ENCODE results near the gene AMDHD2.
A peak's percentile ranks its signal among the peaks of the same experiment; 100 is the strongest.

The AMDHD2 gene

DNA sequence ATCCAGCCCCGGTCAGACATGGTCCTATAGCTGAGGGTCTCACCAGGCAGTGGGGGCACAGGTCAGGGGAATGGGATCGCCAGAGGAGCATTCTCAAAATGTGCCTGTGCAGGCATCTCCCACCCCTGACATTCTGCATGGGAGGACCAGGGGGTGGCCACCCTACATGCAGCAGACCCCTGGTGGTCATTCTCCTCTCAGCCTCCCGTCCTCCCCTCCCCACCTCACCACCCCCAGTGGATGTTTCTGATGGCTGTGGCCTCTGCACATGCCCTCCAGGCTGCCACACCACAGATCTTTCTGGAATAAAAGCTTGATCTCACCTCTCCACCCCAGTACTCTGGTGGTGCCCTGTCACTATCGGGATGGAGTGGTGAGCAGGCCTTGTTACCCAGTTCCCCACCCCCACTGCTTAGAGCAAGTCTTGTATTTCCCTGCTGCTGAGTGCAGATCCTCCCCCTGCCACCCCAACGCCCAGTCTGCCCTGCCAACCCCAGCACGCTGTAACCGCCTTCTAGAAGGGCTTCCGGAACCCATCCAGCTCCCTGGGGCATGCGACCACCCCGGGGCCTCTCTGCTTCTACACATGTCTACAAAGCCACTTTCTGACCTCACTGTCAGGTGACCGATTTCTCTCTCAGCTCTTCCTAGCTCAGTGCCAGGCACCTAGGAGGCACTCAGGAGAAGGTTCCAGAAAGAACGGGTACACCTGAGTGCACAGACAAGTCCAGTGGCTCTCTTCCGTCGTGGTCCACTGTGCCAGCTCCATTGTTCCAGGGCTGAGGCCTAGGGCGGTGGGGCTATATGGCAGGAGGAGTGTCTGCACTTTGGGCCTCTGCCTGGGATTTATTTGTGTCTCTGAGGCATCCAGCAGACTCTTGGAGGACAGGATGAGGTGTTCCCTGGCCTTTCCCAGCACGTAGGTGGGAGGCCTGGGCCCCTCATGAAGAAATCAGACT, 36.0 kb upstream of the AMDHD2 start:
- no peak for DNase-seq

DNA sequence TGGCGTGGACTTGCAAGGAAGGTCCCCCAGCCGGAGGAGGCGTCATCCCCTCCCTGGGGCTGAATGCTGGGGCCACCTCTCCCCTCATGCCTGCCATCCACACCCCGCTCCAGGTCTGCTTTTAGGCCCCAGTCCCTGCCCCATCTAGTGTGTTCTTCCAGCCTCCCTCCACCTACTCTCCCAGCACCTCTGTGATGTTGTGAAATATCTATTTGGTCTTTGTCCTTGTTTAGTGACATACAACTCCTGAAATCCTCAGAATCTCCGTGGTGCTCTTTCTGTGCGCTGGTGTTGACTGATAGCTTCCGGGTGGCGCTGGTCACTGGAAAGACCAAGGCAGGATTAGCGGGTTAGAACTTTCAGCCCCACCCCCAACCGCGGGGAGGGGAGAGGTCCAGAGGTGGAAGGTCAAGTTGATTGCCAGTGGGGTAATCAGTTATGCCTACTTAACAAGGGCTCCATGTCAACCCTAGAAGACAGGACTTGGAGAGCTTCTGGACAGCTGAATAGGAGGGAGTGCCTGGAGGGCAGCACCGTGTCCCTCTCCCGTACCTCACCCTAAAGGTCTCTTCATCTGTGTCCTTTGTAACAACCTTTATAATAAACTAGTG, 35.2 kb upstream of the AMDHD2 start:
- DNase-seq, result no peak

DNA sequence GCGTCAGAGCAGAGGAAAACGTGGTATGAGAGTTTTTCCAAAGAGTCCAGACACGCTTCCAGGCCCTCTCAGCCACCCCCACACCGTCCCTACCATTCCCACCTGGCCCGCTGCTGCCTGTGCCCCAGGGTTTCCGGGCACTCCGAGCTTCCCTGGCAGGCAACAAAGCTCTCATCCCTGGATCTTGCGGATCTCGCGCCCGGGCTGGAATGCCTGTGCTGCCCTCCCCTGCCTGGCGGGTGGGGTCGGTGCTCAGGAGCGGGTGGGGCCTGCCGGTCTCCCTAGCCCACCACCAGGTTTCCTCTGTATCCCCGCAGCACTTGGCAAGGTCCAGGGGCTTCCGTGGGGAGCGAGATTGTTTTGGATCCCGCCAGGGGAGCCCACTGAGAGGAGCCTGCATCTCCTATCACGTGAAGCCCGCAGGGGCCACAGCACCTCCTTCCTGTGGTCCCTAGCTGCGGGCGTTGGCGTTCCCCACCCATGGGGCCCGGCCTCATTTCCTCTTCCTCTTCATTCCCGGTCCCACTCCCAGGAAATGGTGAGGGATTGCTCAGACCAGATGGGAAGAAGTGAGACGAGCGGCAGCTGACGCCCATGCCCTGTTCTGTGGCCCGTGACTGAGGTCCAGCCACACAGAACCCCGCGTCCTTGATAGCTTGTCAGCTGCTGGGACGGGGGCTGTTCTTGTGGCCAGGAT, 34.2 kb upstream of the AMDHD2 start:
- no peak for DNase-seq

DNA sequence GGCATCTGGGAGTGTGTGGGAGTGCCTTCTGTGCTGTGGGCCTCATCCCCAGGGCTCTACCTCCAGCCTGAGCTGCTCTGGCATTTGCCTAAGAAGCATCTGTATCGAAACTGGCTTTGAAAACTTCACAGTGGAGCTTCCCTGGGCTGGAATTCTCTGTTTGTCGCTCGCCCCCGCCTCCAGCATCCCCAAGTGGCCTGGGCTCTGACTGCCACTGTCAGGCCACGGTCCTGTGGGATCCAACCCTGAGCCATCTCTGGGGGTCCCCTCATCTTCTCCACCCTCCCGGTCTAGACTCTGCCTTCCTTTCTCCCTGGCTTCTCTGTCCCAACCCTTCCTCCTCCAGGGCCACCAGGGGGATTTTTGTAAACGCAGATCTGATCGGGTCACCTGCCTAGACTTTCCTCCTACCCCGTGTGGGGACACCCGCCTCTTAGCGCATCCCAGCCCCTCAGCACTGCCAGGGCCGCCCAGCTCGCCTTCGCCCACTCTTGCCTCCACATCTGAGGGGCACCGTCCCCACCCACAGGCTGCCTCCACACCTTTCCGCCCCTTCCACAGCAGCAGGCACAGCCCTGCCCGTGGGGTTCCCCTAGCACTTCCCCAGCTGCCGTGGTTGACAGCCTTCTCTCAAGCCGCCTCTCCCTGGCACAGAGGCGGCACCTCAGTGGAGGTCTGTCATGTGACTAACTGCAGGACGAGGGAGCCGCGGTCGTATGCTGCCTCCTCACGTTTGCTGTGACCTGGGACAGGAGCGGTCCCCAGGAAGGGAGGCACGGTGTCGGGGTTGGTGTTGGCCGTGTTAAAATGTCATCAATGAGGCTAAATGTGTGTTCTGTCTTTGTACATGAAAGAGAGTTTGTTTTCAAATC, 33.3 kb upstream of the AMDHD2 start:
- DNase-seq, result peak; percentile 70

DNA sequence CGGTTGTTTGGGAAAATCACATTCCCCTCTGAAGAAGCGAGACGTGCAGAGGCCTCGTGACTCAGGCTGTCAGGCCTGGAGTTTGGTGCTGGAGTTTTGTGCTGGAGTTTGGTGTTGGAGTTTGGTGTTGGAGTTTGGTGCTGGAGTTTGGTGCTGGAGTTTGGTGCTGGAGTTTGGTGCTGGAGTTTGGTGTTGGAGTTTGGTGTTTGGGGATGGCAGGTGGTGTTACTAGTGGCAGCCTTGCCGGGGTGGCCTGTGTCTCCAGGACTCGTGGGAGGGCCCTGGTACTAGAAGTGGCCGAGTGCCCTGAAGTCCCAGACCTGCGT, 32.7 kb upstream of the AMDHD2 start:
- no peak for DNase-seq

DNA sequence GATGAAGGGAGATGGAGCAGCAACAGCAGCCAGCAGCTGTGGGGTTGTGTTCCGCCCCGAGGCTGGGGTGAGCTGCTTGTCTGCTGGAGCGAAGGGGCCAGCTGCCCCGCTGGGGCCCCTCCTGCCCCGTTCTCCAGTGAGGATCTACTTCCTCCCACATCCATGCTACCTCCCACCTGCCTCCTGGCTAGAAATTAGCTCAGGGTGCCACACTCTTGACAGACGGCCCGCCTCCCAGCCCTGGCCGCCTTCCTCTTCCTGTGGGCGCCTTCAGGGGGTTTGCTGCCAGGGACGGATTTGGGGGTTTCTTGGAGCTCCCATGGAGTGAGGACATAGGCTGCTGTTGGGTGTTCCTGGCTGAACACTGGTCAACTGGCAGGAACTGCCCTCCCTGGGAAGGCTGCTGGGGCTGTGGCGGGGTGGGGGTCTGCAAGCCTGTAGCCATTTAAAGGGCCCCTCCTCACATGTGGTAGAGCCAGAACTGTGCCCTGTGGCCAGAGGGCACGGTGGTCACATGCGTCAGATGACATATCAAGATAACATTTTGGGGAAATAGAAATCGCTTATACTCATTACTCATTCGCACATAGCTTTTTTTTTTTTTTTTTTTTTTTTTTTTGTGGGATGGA, 32.2 kb upstream of the AMDHD2 start:
- DNase-seq, result no peak

DNA sequence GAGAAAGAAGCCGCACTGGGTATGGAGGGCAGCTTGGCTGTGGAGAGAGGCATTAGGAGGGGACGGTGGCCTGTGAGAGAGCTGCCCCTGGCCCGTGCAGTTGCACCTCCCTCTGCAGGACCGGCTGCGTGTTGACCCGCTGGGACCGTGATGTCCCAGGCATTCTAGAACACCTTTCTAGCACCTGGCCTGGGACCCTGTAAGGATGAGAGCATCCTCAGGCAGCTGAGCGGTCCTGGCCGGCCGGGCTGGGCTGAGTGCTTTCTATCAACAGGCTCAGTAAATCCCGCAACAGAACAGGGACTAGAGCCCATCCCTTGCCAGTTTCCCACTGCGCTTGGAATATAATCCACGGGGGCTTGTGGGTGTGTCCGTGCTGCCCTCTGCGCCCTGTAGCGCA, 30.6 kb upstream of the AMDHD2 start:
- DNase-seq, result no peak

DNA sequence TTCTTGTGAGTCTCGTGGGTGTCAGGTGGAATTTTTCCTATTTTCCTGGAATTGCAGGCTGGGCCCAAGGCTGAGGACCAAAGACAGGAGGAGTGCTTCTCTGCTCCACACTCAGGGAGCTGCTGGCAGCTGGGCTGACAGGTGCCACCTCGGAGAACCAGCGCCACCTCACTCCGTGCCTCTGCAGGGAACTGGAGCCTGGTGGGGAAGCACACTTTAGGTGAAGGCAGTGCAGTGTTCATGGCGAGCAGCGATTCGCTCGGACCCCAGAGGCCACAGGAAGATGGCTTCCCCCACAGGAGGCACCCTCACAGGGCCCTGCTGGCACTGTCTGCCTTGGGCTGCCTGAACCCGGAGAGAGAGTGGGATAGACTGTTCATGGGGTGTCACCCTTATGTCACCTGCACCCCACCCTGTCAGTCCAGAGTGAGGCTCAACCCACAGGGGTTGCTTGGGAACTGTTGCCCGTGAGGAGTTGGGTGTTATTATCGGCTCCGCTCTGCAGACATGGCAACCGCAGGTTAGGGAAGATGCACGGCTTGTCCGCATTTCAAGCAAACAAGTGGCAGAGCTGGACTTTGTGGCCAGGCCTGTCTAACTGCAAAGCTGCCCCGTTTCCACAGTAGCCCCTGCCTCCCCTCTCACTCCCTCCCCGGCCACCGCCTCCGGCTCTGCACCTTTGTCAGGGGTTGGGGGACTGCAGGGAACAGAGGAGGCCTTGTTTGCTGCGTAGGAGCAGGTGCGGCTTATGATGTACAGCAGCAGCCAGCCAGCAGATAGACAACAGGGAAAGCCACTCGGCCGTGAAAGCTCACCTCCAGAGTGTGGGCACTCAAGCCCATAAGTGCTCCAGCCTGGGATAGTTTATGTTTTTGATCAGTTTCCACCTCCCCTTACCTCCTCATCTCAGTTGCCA, 29.7 kb upstream of the AMDHD2 start:
- DNase-seq, result no peak

DNA sequence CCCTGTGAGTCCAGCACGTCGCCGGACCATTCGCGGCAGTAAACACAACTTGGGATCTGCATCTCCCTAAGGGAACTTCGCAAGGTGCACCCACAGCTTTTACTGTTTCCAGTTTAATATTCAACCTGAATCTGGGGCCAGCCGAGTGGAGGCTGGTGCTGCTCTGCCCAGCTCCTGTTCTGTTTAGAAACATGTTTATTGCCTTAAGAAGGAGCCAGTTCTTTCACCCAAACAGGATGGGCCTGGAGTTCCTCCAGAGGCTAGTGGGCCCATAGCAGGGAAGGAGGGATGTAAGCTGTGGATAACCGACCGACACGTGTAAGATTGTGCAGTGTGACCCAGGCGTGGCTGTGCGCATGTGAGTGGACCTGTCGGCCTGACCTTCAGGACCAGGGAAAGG, 27.9 kb upstream of the AMDHD2 start:
- DNase-seq, result no peak

DNA sequence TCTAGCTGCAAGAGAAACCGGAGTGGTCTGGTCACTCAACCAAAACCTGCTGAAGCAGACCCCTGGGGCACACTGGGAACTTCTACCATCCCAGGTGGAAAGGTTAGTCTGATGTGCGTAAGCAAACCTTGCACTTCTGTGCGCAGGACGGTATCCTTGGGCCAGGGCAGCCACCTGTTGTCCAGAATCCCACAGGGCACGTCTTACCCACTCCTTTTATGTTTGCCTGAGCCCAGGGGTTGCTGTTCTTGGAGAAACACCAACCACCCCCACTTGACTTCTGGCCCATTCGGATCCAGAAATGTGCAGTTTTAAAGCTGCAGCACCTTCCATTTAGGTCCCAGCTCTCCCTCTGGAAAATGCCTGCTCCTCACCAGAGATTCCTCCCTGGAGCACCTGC, 26.6 kb upstream of the AMDHD2 start:
- DNase-seq, result no peak

DNA sequence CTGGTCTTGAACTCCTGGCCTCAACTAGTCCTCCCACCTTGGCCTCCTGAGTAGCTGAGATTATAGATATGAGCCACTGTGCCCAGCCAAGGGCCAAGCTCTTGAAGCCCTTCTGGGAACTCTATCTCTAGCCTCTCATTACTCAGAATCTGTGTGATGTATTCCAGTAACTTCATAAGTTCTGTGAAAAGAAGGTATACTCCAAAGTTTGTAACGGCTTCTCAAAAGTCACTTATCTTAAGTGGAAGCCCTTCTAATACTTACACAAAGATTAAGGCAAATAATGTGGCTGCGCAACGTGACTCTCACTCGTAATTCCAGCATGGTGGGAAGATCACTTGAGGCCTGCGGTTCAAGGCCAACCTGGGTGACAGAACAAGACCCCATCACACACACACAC, 25.6 kb upstream of the AMDHD2 start:
- DNase-seq, result no peak

DNA sequence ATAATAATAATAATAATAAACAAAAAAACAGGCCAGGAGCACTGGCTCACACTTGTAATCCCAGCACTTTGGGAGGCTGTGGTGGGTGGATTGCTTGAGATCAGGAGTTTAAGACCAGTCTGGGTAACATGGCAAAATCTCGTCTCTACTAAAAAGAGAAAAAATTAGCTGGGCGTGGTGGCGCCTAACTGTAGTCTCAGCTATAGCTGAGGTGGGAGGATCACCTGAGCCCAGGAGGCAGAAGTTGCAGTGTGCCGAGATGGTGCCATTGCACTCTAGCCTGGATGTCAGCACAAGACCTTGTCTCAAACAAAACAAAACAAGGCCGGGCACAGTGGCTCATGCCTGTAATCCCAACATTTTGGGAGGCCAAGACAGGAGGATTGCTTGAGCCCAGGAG, 25.1 kb upstream of the AMDHD2 start:
- no peak for DNase-seq

DNA sequence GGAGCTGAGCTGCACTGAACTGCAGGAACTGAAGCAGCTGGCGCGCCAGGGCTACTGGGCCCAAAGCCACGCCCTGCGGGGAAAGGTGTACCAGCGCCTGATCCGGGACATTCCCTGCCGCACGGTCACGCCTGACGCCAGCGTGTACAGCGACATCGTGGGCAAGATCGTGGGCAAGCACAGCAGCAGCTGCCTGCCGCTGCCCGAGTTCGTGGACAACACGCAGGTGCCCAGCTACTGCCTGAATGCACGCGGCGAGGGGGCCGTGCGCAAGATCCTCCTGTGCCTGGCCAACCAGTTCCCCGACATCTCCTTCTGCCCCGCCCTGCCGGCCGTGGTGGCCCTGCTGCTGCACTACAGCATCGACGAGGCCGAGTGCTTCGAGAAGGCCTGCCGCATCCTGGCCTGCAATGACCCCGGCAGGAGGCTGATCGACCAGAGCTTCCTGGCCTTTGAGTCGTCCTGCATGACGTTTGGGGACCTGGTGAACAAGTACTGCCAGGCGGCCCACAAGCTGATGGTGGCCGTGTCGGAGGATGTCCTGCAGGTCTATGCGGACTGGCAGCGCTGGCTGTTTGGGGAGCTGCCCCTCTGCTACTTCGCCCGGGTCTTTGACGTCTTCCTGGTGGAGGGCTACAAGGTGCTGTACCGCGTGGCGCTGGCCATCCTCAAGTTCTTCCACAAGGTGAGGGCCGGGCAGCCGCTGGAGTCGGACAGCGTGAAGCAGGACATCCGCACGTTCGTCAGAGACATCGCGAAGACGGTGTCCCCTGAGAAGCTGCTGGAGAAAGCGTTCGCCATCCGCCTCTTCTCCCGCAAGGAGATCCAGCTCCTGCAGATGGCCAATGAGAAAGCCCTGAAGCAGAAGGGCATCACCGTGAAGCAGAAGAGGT, 23.7 kb upstream of the AMDHD2 start:
- no peak for DNase-seq

DNA sequence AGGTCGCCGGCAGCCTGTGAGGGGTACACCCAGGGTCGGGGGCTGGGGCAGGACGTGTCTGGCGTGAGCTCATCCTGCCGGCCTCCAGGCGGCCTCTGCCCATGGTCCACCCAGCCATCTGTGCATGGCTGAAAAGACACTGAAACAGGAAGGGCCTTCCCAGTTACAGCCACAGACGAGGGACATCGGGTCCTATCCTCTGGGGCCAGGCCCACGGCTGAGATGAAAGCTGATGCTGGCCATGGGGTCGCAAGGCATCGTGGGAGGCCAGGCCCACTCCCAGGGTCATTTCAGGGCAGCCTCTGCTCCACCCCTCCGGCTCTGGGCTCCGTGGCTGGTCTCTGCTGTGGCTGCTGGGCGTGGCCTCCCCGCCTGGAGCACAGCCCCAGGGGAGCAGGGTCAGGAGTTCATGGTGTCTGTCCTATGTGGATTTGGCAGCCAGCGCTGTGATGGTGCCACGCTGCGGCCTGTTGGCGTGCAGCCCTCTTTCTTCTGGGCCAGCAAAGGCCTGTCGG, 23.0 kb upstream of the AMDHD2 start:
- no peak for DNase-seq

DNA sequence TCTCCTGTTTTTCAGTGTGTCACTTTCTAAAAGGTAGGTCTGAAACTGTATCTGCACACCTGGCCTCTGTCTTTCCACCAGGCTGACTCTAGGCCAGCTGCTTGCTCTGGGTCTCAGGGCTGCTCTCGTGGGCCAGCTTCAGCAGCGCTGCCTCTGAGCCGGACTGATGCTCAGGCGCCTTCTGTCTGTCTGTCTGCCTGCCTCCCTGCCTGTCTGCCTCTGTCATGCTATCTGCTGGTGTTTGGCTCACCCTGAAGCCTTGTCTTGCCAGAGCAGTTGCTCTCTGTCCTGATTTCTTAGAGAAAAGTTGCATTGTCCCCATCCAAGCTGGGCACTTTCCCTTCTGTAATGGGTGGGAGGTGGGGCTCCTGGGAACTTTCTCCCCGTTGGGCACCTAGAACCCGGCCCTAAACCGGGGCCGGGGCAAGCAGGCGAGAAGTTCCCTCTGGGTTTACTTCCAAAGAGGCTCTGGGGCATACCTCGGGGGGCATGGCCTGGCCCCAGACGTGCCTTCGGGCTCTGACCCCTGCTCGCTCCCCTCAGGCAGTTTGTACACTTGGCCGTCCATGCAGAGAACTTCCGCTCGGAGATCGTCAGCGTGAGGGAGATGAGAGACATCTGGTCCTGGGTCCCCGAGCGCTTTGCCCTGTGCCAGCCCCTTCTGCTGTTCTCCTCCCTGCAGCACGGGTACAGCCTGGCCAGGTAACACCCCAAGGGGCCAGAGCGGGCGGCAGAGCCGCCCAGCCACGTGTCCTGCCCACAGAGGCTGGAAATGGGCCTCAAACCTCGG, 22.3 kb upstream of the AMDHD2 start:
- no peak for DNase-seq

DNA sequence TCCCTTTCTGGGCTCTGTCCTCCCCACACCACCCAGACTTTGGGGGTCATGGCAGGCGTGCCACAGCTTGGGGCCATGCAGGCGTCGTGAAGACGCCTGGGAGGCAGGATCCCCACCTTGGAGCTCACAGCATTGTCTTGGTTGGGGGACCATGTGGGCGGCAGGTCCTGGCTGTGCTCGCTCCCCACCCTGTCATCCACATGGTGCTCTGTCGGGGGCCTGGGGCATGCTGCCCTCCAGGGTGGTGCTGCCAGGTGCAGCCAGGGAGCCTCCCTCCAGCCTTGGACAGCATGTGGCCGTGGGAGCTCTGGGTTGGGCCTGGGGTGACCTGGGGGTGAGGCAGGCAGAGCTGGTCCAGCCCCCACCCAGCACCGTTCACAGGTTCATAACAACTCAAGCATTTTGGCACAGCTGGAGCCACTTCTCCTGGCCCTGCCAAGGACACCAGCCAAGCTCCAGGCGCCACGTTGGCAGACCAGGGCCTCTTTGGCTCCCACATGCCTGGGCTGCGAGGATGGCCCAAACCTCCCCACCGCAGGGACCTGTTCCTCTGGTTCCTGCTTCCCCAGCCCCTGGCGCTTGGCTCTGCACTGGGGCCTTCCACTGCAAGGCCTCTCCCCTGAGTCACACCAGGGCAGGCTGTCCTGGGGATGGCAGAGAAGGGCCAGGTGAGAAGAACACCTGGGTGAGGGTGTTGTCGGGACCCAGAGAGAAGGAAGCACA, 21.5 kb upstream of the AMDHD2 start:
- DNase-seq, result no peak

DNA sequence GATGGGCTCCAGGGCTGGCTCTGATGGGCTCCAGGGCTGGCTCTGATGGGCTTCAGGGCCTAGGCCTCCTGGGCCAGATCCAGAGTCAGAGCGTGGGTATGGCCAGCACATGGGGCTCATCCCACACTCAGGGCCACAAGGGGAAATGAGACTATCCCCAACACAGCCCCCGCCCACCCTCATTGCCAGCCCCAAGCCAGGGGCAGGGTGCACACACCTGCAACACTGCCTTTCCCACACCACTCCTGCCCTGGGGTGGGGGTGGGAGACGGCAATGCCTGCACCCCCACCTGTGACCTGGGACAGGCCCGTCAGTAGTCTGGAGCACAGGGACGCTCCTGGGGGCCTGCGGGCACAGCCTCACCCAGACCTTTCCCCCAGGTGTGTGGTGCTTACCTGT, 20.7 kb upstream of the AMDHD2 start:
- no peak for DNase-seq

DNA sequence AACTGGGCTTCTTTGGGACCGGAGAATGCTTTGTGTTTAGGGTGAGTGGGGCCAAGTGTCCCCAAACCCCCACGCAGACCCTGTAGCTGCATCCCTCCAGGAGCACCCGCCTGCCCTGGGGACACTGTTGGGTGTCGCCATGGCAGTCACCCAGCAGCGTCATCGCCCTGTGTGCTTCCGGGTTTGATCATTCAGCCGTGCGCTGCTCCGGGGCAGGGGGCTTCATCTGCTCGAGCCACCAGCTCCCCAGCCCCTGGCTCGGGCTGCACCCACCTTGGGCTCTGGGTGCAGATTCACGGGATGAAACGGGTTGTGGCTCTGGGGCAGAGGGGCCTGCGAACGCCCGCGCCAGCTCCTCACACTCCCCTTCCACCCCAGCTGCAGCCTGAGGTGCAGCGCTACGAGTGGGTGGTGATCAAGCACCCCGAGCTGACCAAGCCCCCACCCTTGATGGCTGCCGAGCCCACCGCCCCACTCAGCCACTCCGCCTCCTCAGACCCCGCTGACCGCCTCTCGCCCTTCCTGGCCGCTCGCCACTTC, 20.2 kb upstream of the AMDHD2 start:
- DNase-seq, result no peak
